DND-41 (cell line): Measurements from ENCODE around the gene HINT1.

Experiments used
- ATAC-seq: fragments of 200-7000 bp; cut with Tn5 transposase; 3 replicates; pipeline ENCODE4 v1.9.1; 2021; ENCODE audit warnings: low read depth; ENCODE audit not compliant: insufficient read depth
- DNase-seq: peaks from one replicate; pipeline ENCODE4 v3.0.0-alpha.2; 2020
- H2AFZ ChIP-seq: 2 replicates; pipeline ENCODE4 v1.6.0; 2012; ENCODE audit warnings: low read depth, low read length
- H3K27ac ChIP-seq: 2 replicates; pipeline ENCODE4 v1.5.1; 2012; ENCODE audit warnings: low read length, inconsistent platforms
- H3K27me3 ChIP-seq: fragments of 200-600 bp; sonication (generic); 2 replicates; pipeline ENCODE4 v1.6.0; 2012; ENCODE audit warnings: low read length, mild to moderate bottlenecking, inconsistent platforms; ENCODE audit not compliant: insufficient read depth, poor library complexity
- H3K36me3 ChIP-seq: 2 replicates; pipeline ENCODE4 v1.5.1; 2012; ENCODE audit warnings: low read length, inconsistent platforms; ENCODE audit not compliant: insufficient read depth
- H3K4me1 ChIP-seq: 2 replicates; pipeline ENCODE4 v1.5.1; 2012; ENCODE audit warnings: mild to moderate bottlenecking, low read length; ENCODE audit not compliant: insufficient read depth
- H3K4me2 ChIP-seq: 2 replicates; pipeline ENCODE4 v1.6.0; 2012; ENCODE audit warnings: mild to moderate bottlenecking, moderate library complexity, low read length, inconsistent platforms; ENCODE audit not compliant: insufficient read depth
- H3K4me3 ChIP-seq, 2 experiments: fragments of 200-600 bp in 1 of 2; shearing (Covaris generic) in 1 of 2; 2 replicates each; pipeline ENCODE4 v1.5.1; 2012 to 2016; ENCODE audit warnings: inconsistent platforms in 2 of 2, low read length in 2 of 2, mild to moderate bottlenecking in 2 of 2, low read depth in 1 of 2, moderate library complexity in 1 of 2
- H3K79me2 ChIP-seq: 2 replicates; pipeline ENCODE4 v1.6.0; 2012; ENCODE audit warnings: low read length, inconsistent platforms; ENCODE audit not compliant: insufficient read depth
- H3K9ac ChIP-seq: 2 replicates; pipeline ENCODE4 v1.6.0; 2012; ENCODE audit warnings: low read depth, mild to moderate bottlenecking, inconsistent platforms, low read length, moderate library complexity
- H3K9me3 ChIP-seq: 2 replicates; pipeline ENCODE4 v1.5.1; 2012; ENCODE audit warnings: low read length, moderate library complexity, mild to moderate bottlenecking, inconsistent platforms; ENCODE audit not compliant: insufficient read depth, severe bottlenecking
- H4K20me1 ChIP-seq: 2 replicates; pipeline ENCODE4 v1.6.0; 2012; ENCODE audit warnings: low read length; ENCODE audit not compliant: insufficient read depth
- CTCF ChIP-seq: IDR thresholded peaks from 2 replicates; pipeline ENCODE4 v1.5.1; 2012; ENCODE audit warnings: borderline replicate concordance, low read length, moderate library complexity, mild to moderate bottlenecking; ENCODE audit not compliant: poor library complexity, severe bottlenecking; ENCODE audit errors: extremely low read depth
- EZH2 ChIP-seq: IDR thresholded peaks from 3 replicates; pipeline ENCODE4 v1.6.1; 2012; ENCODE audit warnings: borderline replicate concordance, low read depth, mild to moderate bottlenecking, moderate library complexity, low read length, inconsistent platforms; ENCODE audit not compliant: severe bottlenecking

HINT1 gene

GRCh38 chr5:131164191-131165118, 601 bp downstream of the HINT1 start:
- Histone ChIP-seq H3K9me3 (no peaks in the 10 kb centered on the region), H3K27ac (peak overlapping the region; percentile 81), H3K4me3 (peak overlapping the region; percentile 69 to 82), H3K36me3 (peaks cover 40% of the 10 kb centered on the region), H3K4me1 (peaks cover 48% of the 10 kb centered on the region), H3K9ac (peak overlapping the region; percentile 77), H3K79me2 (peaks cover 55% of the 10 kb centered on the region), H3K4me2 (peak overlapping the region; percentile 65), H4K20me1 (peaks cover 14% of the 10 kb centered on the region), H3K27me3 (no peaks in the 10 kb centered on the region), H2AFZ (peak overlapping the region; percentile 80)
- peak; percentile 73 for DNase-seq
- ATAC-seq, result peak; percentile 73
- TF ChIP-seq EZH2 (no peak), CTCF (peak; percentile 21)

- H3K9me3 ChIP-seq, result no peaks in the 10 kb centered on the region
- H4K20me1 ChIP-seq, result peaks cover 14% of the 10 kb centered on the region
- H3K9ac ChIP-seq, result peak overlapping the region; percentile 77
- H3K27ac ChIP-seq, result peak overlapping the region; percentile 81
- H2AFZ ChIP-seq, result no peak overlapping the region
- H3K4me2 ChIP-seq, result peak overlapping the region; percentile 65
- H3K36me3 ChIP-seq, result peaks cover 49% of the 10 kb centered on the region
- DNase-seq, result no peak
- H3K4me3 ChIP-seq, result peak overlapping the region; percentile 69 to 82; a peak in 3 of 4 replicates
- peaks cover 59% of the 10 kb centered on the region for H3K79me2 ChIP-seq
- H3K4me1 ChIP-seq, result peaks cover 46% of the 10 kb centered on the region
- ATAC-seq, result no peak
- H3K27me3 ChIP-seq, result no peaks in the 10 kb centered on the region
- TF ChIP-seq EZH2 (no peak), CTCF (no peak)
Observed at GRCh38 chr5:131163276-131164119, 1.6 kb downstream of the HINT1 start.

GRCh38 chr5:131160134-131160533, 4.9 kb downstream of the HINT1 start:
- Histone ChIP-seq H3K27me3 (no peaks in the 10 kb centered on the region), H3K4me1 (peaks cover 36% of the 10 kb centered on the region), H3K36me3 (peaks cover 64% of the 10 kb centered on the region), H3K9me3 (no peaks in the 10 kb centered on the region), H3K27ac (no peak overlapping the region), H3K4me3 (no peak overlapping the region), H4K20me1 (peaks cover 14% of the 10 kb centered on the region), H3K79me2 (peaks cover 63% of the 10 kb centered on the region), H2AFZ (no peak overlapping the region), H3K9ac (no peak overlapping the region), H3K4me2 (no peak overlapping the region; the same call in 1 of the 2 replicates)
- ATAC-seq (no peak), DNase-seq (no peak)
- no peak for TF ChIP-seq CTCF
- TF ChIP-seq EZH2, result no peak
